RPMI7951 (cell line): ENCODE measurements around the gene PIK3C2B. TPM values are rescaled to one million over a fixed set of nuclear protein-coding genes. Genes with fewer than 3 reads are reported as not detected.
"Not testable (repeated sequence)": the region's sequence is repeated elsewhere in the genome, so short reads cannot be mapped to it uniquely, and the experiment has no call there.

ENCODE experiments used
- DNase-seq: peaks from one replicate; pipeline ENCODE4 v3.0.0-alpha.2; 2012; ENCODE audit warnings: low read depth
- total RNA-seq: library from RNA; depleted of rRNA; stranded (reverse); fragments of >200 nt; shearing (Covaris generic); gene quantifications from 2 replicates; pipeline ENCODE4 v1.2.3, GENCODE V29; 2014

The PIK3C2B gene
- total RNA-seq, 1 experiment from 2014 or later, result 1.1 TPM

- DNase-seq, result peak; percentile 89
Observed at GRCh38 chr1:204506201-204506968, 11.8 kb upstream of the PIK3C2B start.

GRCh38 chr1:204505674-204506200 lies 11.1 kb upstream of the PIK3C2B start:
- no peak for DNase-seq

GRCh38 chr1:204503913-204504519 lies 9.4 kb upstream of the PIK3C2B start:
- no peak for DNase-seq

- peak; percentile 67 for DNase-seq
Observed at GRCh38 chr1:204503122-204503912, 8.7 kb upstream of the PIK3C2B start.

- no peak for DNase-seq
Observed at GRCh38 chr1:204502241-204502640, 7.6 kb upstream of the PIK3C2B start.

- no peak for DNase-seq
Observed at GRCh38 chr1:204499511-204500468, 5.2 kb upstream of the PIK3C2B start.

GRCh38 chr1:204498981-204499380 lies 4.4 kb upstream of the PIK3C2B start:
- no peak for DNase-seq

GRCh38 chr1:204495777-204496176 lies 1.2 kb upstream of the PIK3C2B start:
- DNase-seq, result no peak

GRCh38 chr1:204495078-204495753 lies 611 bp upstream of the PIK3C2B start:
- no peak for DNase-seq

GRCh38 chr1:204493984-204494280 lies 673 bp downstream of the PIK3C2B start:
- DNase-seq, result peak; percentile 53

GRCh38 chr1:204493145-204493983 lies 1.2 kb downstream of the PIK3C2B start:
- DNase-seq, result peak; percentile 82

GRCh38 chr1:204491655-204492054 lies 3.0 kb downstream of the PIK3C2B start:
- no peak for DNase-seq

GRCh38 chr1:204487256-204487615 lies 7.4 kb downstream of the PIK3C2B start:
- DNase-seq, result no peak

- not testable (repeated sequence) for DNase-seq
Observed at GRCh38 chr1:204486513-204487255, 7.9 kb downstream of the PIK3C2B start.

GRCh38 chr1:204483791-204484190 lies 10.8 kb downstream of the PIK3C2B start:
- no peak for DNase-seq

- no peak for DNase-seq
Observed at GRCh38 chr1:204480515-204480914, 14.1 kb downstream of the PIK3C2B start.

GRCh38 chr1:204479387-204480136 lies 15.0 kb downstream of the PIK3C2B start:
- DNase-seq, result no peak

GRCh38 chr1:204478921-204479320 lies 15.7 kb downstream of the PIK3C2B start:
- DNase-seq, result no peak
